ENCODE data around the gene ST6GALNAC5. TPM values are rescaled to one million over a fixed set of nuclear protein-coding genes. Genes with fewer than 3 reads are reported as not detected.

ST6GALNAC5 gene
- total and polyA plus RNA-seq, 8 donors = 7.6 to 18.9 (median 10.0) TPM

DNA sequence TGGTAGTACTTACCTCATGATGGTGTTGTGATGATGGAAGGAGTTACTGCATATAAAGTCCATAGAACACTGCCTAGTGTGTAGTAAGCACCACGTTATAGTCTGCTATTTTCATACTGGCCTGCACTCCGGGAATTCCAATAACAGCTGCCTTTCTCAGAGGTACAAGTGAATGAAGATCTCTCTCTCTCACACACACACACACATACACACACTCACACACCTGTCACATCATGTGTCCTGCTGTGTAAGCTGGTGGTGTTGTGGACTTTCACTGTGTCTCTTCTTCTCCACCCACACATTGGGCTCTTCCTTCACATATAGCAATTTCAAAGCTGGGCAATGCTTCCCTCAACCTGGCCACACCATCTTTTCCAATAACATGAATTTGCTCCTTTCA lies 33.4 kb upstream of the ST6GALNAC5 start:
- Histone ChIP-seq H3K27me3 (no peaks in the 10 kb centered on the region), H3K4me3 (no peak overlapping the region), H3K9me3 (no peaks in the 10 kb centered on the region), H3K4me1 (no peaks in the 10 kb centered on the region), H3K36me3 (no peaks in the 10 kb centered on the region), H3K27ac (no peak overlapping the region)
- TF ChIP-seq CTCF (IDR thresholded peaks at IDR 0.05) = no peak
- intact Hi-C loops (cut with DNase I) = no loop called here
- DNase-seq (no peak), ATAC-seq (no peak)

- ATAC-seq = no peak
- no peak for TF ChIP-seq CTCF (IDR thresholded peaks at IDR 0.05)
- Histone ChIP-seq H3K9me3 (no peaks in the 10 kb centered on the region), H3K4me3 (no peak overlapping the region), H3K4me1 (no peaks in the 10 kb centered on the region), H3K27ac (no peak overlapping the region), H3K36me3 (no peaks in the 10 kb centered on the region), H3K27me3 (no peaks in the 10 kb centered on the region)
- intact Hi-C loops (cut with DNase I) = no loop called here
- no peak for DNase-seq
Observed at GRCh38 chr1:76835203-76835602, 32.1 kb upstream of the ST6GALNAC5 start.

GRCh38 chr1:76840278-76840677 lies 27.0 kb upstream of the ST6GALNAC5 start:
- H3K36me3 ChIP-seq = no peaks in the 10 kb centered on the region
- intact Hi-C loops (cut with DNase I) = no loop called here
- no peak overlapping the region for H3K27ac ChIP-seq
- no peak for DNase-seq
- no peak overlapping the region for H3K4me3 ChIP-seq
- H3K9me3 ChIP-seq = no peaks in the 10 kb centered on the region
- ATAC-seq = no peak
- no peaks in the 10 kb centered on the region for H3K27me3 ChIP-seq
- H3K4me1 ChIP-seq = no peaks in the 10 kb centered on the region
- no peak for TF ChIP-seq CTCF (IDR thresholded peaks at IDR 0.05)

- Histone ChIP-seq H3K4me1 (no peaks in the 10 kb centered on the region), H3K36me3 (no peaks in the 10 kb centered on the region), H3K27me3 (no peaks in the 10 kb centered on the region), H3K9me3 (no peaks in the 10 kb centered on the region), H3K4me3 (no peak overlapping the region), H3K27ac (no peak overlapping the region)
- TF ChIP-seq CTCF (IDR thresholded peaks at IDR 0.05) = no peak
- intact Hi-C loops (cut with DNase I) = no loop called here
- ATAC-seq (no peak), DNase-seq (no peak)
Observed at GRCh38 chr1:76841460-76841859, 25.8 kb upstream of the ST6GALNAC5 start.

DNA sequence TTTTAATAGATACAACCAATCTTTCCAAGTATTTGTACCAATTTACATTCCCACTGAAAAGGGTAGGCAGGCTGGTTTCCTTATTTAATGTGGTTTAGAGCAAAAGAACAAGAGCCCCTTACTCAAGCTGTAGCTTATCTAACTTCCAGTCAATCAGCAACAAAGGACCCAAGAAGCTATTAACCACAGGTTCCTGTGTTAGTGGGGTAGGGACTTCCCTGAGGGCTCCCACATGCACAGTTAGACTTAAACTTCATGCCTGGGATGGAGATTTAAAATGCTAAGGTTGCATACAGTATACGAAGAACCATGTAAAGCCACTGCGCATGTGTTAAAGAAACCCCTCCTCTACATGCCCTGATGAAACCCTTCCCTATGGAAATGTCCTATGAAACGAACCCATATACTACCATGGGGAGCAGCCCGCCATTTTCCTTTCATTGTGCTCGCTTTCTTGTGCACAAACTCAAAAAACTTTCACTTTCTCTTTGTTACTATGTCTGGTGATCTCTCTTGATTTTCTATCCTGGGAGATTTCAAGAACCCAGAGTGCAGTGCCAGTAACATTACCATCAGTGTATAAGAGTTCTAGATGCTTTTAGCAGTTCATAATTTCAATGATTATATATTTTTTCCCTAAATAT lies 23.3 kb upstream of the ST6GALNAC5 start:
- no peaks in the 10 kb centered on the region for H3K27me3 ChIP-seq
- H3K4me1 ChIP-seq = no peaks in the 10 kb centered on the region
- no peaks in the 10 kb centered on the region for H3K9me3 ChIP-seq
- H3K36me3 ChIP-seq = no peaks in the 10 kb centered on the region
- H3K27ac ChIP-seq = no peak overlapping the region
- no peak overlapping the region for H3K4me3 ChIP-seq
- no peak for DNase-seq
- intact Hi-C loops (cut with DNase I) = no loop called here
- ATAC-seq = no peak
- no peak for TF ChIP-seq CTCF (IDR thresholded peaks at IDR 0.05)

Measured in left lung (tissue), 10 donors.